H1 (cell line): ENCODE results near the gene PRXL2A. TPM values are rescaled to one million over a fixed set of nuclear protein-coding genes. Genes with fewer than 3 reads are reported as not detected.

Experiments used
- CTCF ChIA-PET: fragments of 300-600 bp; sonication (Branson Sonifier 250); formaldehyde crosslinking; loops from one replicate; lab custom pipeline; 2021; ENCODE audit not compliant: partially characterized antibody; lab: Charles Lee
- POLR2A ChIA-PET: fragments of 300-600 bp; sonication (Branson Sonifier 250); formaldehyde crosslinking; loops from one replicate; lab custom pipeline; 2021; ENCODE audit warnings: inconsistent platforms; ENCODE audit not compliant: partially characterized antibody; lab: Charles Lee
- DNase-seq, 2 experiments: peaks; one replicate each; pipeline versions ENCODE4 v3.0.0 to v3.0.0-alpha.2; 2010 to 2022; ENCODE audit warnings: low spot score in 2 of 2, low read depth in 1 of 2, mixed read lengths in 1 of 2
- FAIRE-seq: peaks from 2 replicates; lab custom pipeline; 2011; peaks lifted over from hg19 to GRCh38; lab: Jason Lieb, UNC
- H2AFZ ChIP-seq: 2 replicates; pipeline ENCODE4 v1.8.1; 2012; ENCODE audit warnings: low read length, inconsistent platforms
- H2AK5ac ChIP-seq: 2 replicates; pipeline ENCODE4 v1.6.1; 2013; ENCODE audit warnings: low read depth, low read length
- H2BK120ac ChIP-seq: replicated peaks from 2 replicates; pipeline ENCODE3; 2013; ENCODE audit warnings: low read depth, low read length, inconsistent platforms
- H2BK12ac ChIP-seq: 2 replicates; pipeline ENCODE4 v1.6.1; 2013; ENCODE audit warnings: low read depth, low read length
- H2BK15ac ChIP-seq: 2 replicates; pipeline ENCODE4 v1.6.1; 2013; ENCODE audit warnings: low read length
- H2BK20ac ChIP-seq: 2 replicates; pipeline ENCODE4 v1.6.1; 2013; ENCODE audit warnings: low read length
- H2BK5ac ChIP-seq: 2 replicates; pipeline ENCODE4 v1.6.1; 2013; ENCODE audit warnings: low read depth, low read length
- H3K14ac ChIP-seq: 2 replicates; pipeline ENCODE4 v1.6.1; 2013; ENCODE audit warnings: inconsistent platforms; ENCODE audit not compliant: insufficient read length
- H3K18ac ChIP-seq: 2 replicates; pipeline ENCODE4 v1.6.1; 2013; ENCODE audit warnings: low read length; ENCODE audit errors: extremely low read depth
- H3K23ac ChIP-seq: 2 replicates; pipeline ENCODE4 v1.6.1; 2013; ENCODE audit warnings: inconsistent platforms; ENCODE audit not compliant: insufficient read length
- H3K23me2 ChIP-seq: 2 replicates; pipeline ENCODE4 v1.6.1; 2013; ENCODE audit warnings: low read depth, low read length
- H3K27ac ChIP-seq: 2 replicates; pipeline ENCODE4 v1.6.1; 2011; ENCODE audit warnings: low read depth, low read length, inconsistent platforms
- H3K27me3 ChIP-seq, 4 experiments: replicated peaks in 1 of 4; 1 replicate in 1 of 4; 2 replicates in 3 of 4; pipeline versions ENCODE4 v1.6.1 to v1.8.1; 2011 to 2013; ENCODE audit warnings: low read length in 3 of 4, mild to moderate bottlenecking in 3 of 4, inconsistent platforms in 2 of 4, mixed read lengths in 2 of 4, moderate library complexity in 1 of 4; ENCODE audit not compliant: control insufficient read depth in 3 of 4, insufficient read depth in 3 of 4; ENCODE audit errors: extremely low read depth in 1 of 4
- H3K36me3 ChIP-seq, 4 experiments: 2 replicates each; pipeline versions ENCODE4 v1.6.1 to v1.8.1; 2011 to 2013; ENCODE audit warnings: mild to moderate bottlenecking in 4 of 4, low read length in 3 of 4, moderate library complexity in 2 of 4, control low read depth in 1 of 4, inconsistent platforms in 1 of 4; ENCODE audit not compliant: insufficient read depth in 4 of 4, control insufficient read depth in 2 of 4
- H3K4ac ChIP-seq: replicated peaks from 2 replicates; pipeline ENCODE3; 2013; ENCODE audit warnings: low read length, low read depth, mixed read lengths, inconsistent platforms; ENCODE audit not compliant: insufficient read length
- H3K4me1 ChIP-seq, 4 experiments: replicated peaks in 1 of 4; 1 replicate in 1 of 4; 2 replicates in 3 of 4; pipeline versions ENCODE4 v1.6.1 to v1.8.1; 2011 to 2013; ENCODE audit warnings: low read length in 3 of 4, inconsistent platforms in 2 of 4, mixed read lengths in 1 of 4; ENCODE audit not compliant: insufficient read depth in 4 of 4, control insufficient read depth in 3 of 4
- H3K4me2 ChIP-seq, 2 experiments: 2 replicates each; pipeline versions ENCODE4 v1.6.1 to v1.8.1; 2011 to 2013; ENCODE audit warnings: low read depth in 2 of 2, low read length in 2 of 2, control low read depth in 1 of 2, inconsistent platforms in 1 of 2, mild to moderate bottlenecking in 1 of 2; ENCODE audit not compliant: insufficient read depth in 1 of 2
- H3K4me3 ChIP-seq, 4 experiments: fragments of 200-600, 300-600 bp in 1 of 4; sonication (generic), shearing (Covaris generic), sonication (Bioruptor Twin) in 1 of 4; 2 replicates each; pipeline versions ENCODE4 v1.5.1 to v1.8.1; 2011 to 2016; ENCODE audit warnings: low read length in 4 of 4, low read depth in 3 of 4, control low read depth in 2 of 4, inconsistent platforms in 2 of 4, mild to moderate bottlenecking in 2 of 4, mixed read lengths in 1 of 4, moderate library complexity in 1 of 4; ENCODE audit not compliant: insufficient read depth in 2 of 4; ENCODE audit errors: extremely low read depth in 1 of 4
- H3K56ac ChIP-seq: replicated peaks from 2 replicates; pipeline ENCODE3; 2013; ENCODE audit warnings: low read depth, mild to moderate bottlenecking, mixed read lengths, low read length, inconsistent platforms; ENCODE audit not compliant: insufficient read length
- H3K79me1 ChIP-seq: 2 replicates; pipeline ENCODE4 v1.6.1; 2013; ENCODE audit warnings: low read depth, low read length, control low read depth
- H3K79me2 ChIP-seq, 2 experiments: 2 replicates each; pipeline versions ENCODE4 v1.6.1 to v1.8.1; 2012 to 2013; ENCODE audit warnings: low read length in 2 of 2, mild to moderate bottlenecking in 2 of 2, inconsistent platforms in 1 of 2; ENCODE audit not compliant: insufficient read depth in 2 of 2, control insufficient read depth in 1 of 2
- H3K9ac ChIP-seq, 4 experiments: replicated peaks in 1 of 4; 1 replicate in 1 of 4; 2 replicates in 3 of 4; pipeline versions ENCODE4 v1.6.1 to v1.8.1; 2011 to 2013; ENCODE audit warnings: low read depth in 3 of 4, low read length in 3 of 4, control low read depth in 2 of 4, mild to moderate bottlenecking in 2 of 4, moderate library complexity in 2 of 4, inconsistent platforms in 1 of 4; ENCODE audit errors: extremely low read depth in 1 of 4
- H3K9me3 ChIP-seq, 2 experiments: 2 replicates each; pipeline versions ENCODE4 v1.6.1 to v1.8.1; 2012 to 2013; ENCODE audit warnings: mild to moderate bottlenecking in 2 of 2, moderate library complexity in 2 of 2, control low read depth in 1 of 2, inconsistent platforms in 1 of 2, low read depth in 1 of 2, low read length in 1 of 2, mixed read lengths in 1 of 2; ENCODE audit not compliant: insufficient read depth in 2 of 2
- H4K20me1 ChIP-seq, 2 experiments: replicated peaks in 1 of 2; 2 replicates each; pipeline versions ENCODE3 to v1.8.1; 2011 to 2013; ENCODE audit warnings: inconsistent platforms in 2 of 2, low read length in 2 of 2, mild to moderate bottlenecking in 1 of 2; ENCODE audit not compliant: insufficient read depth in 2 of 2, control insufficient read depth in 1 of 2
- H4K5ac ChIP-seq: 2 replicates; pipeline ENCODE4 v1.6.1; 2013; ENCODE audit warnings: low read length, low read depth, mixed read lengths, inconsistent platforms; ENCODE audit not compliant: insufficient read length
- H4K8ac ChIP-seq: 2 replicates; pipeline ENCODE4 v1.8.0; 2013; ENCODE audit warnings: mild to moderate bottlenecking, moderate library complexity, low read length, inconsistent platforms; ENCODE audit not compliant: insufficient read depth; ENCODE audit errors: extremely low read depth
- H4K91ac ChIP-seq: replicated peaks from 2 replicates; pipeline ENCODE3; 2013; ENCODE audit warnings: low read length, mixed read lengths, inconsistent platforms; ENCODE audit not compliant: insufficient read length
- E2F6 ChIP-seq: IDR thresholded peaks from 2 replicates; pipeline ENCODE4 v1.6.1; 2012; ENCODE audit warnings: inconsistent platforms
- EZH2 ChIP-seq: fragments of 200-600 bp; sonication (generic); IDR thresholded peaks from 2 replicates; pipeline ENCODE4 v1.7.1; 2012; ENCODE audit warnings: low read depth, mild to moderate bottlenecking, moderate library complexity, low read length, inconsistent platforms; ENCODE audit not compliant: severe bottlenecking
- POLR2A ChIP-seq, 2 experiments: IDR thresholded peaks; 1 replicate in 1 of 2; 2 replicates in 1 of 2; pipeline ENCODE4 v1.6.1; 2011; ENCODE audit warnings: low read depth in 2 of 2, low read length in 2 of 2, mild to moderate bottlenecking in 2 of 2; ENCODE audit errors: control extremely low read depth in 1 of 2
- RFX5 ChIP-seq: IDR thresholded peaks from 2 replicates; pipeline ENCODE4 v1.6.1; 2011; ENCODE audit warnings: low read depth, low read length, improper control_type of control experiment, borderline replicate concordance
- RNF2 ChIP-seq: fragments of 200-900, 300-1000 bp; sonication (generic); IDR thresholded peaks from 2 replicates; pipeline ENCODE4 v1.7.1; 2016; ENCODE audit warnings: borderline replicate concordance, low read depth, mild to moderate bottlenecking, antibody characterized with exemption, low read length; ENCODE audit not compliant: poor library complexity, severe bottlenecking; ENCODE audit errors: missing control alignments
- SRF ChIP-seq: IDR thresholded peaks from 2 replicates; pipeline ENCODE4 v1.6.1; 2011; ENCODE audit warnings: mild to moderate bottlenecking, low read depth, low read length, moderate library complexity
- TAF7 ChIP-seq: optimal IDR thresholded peaks from 2 replicates; pipeline ENCODE3; 2011; ENCODE audit warnings: low read depth, mild to moderate bottlenecking, inconsistent platforms, low read length, moderate library complexity, borderline replicate concordance
- TBP ChIP-seq: IDR thresholded peaks from 2 replicates; pipeline ENCODE4 v1.6.1; 2011; ENCODE audit warnings: low read depth, low read length, improper control_type of control experiment
- YY1 ChIP-seq: IDR thresholded peaks from 2 replicates; pipeline ENCODE4 v1.6.1; 2011; ENCODE audit warnings: low read depth, mild to moderate bottlenecking, low read length
- WGBS, 2 experiments: shearing (Covaris generic) in 1 of 2; methylation state at CpG; one replicate each; pipeline versions ENCODE4 v1.1.6 to v1.1.7; 2013 to 2015; ENCODE audit warnings: low lambda C conversion rate in 2 of 2, mixed read lengths in 2 of 2, inconsistent platforms in 1 of 2, low coverage in 1 of 2, missing lambda C conversion rate in 1 of 2; ENCODE audit not compliant: insufficient replicate concordance in 2 of 2, insufficient coverage in 1 of 2, insufficient read length in 1 of 2; ENCODE audit errors: extremely low coverage in 1 of 2, missing lambda C conversion rate in 1 of 2; 5-methylcytosine and 5-hydroxymethylcytosine counted together
- polyA plus RNA-seq, 7 experiments: library from polyadenylated mRNA; depleted of rRNA in 3 of 7; stranded (reverse) in 5 of 7; unstranded in 2 of 7; fragments of >200 nt in 5 of 7; fragments of 200-250 nt in 2 of 7; gene quantifications; 1 replicate in 5 of 7; 2 replicates in 1 of 7; 4 replicates in 1 of 7; pipeline versions ENCODE4 v1.2.1 to v1.2.3, GENCODE V29; 2011 to 2013; ENCODE audit warnings: missing spikeins in 2 of 7, mixed read lengths in 2 of 7
- total RNA-seq: library from RNA; stranded (reverse); fragmentation: NEBNext Ultra II Directional; extraction: Animal tissue kit (Norgen Biotek cat#: 25700); gene quantifications from 2 replicates; pipeline ENCODE4 v1.2.1, GENCODE V29; 2021

PRXL2A gene
- total and polyA plus RNA-seq, 2 of the 8 experiments (the other 6 are each of a cell fraction or from before 2014, with no cell fraction given): 13.4 to 58.3 TPM

GRCh38 chr10:80453056-80453841 lies 44.9 kb downstream of the PRXL2A start:
- H3K79me2 ChIP-seq: peaks cover 11 to 30% of the 10 kb centered on the region in 2 experiments
- peaks cover 4% of the 10 kb centered on the region; the same call in 1 of the 2 replicates for H3K79me1 ChIP-seq
- no peak overlapping the region for H2BK5ac ChIP-seq
- peak overlapping the region; percentile 98; the same call in 1 of the 2 replicates for H2BK15ac ChIP-seq
- peak overlapping the region; percentile 18; the same call in 1 of the 2 replicates for H2AFZ ChIP-seq
- H3K18ac ChIP-seq: peak overlapping the region; percentile 93
- H2BK120ac ChIP-seq: no peak overlapping the region
- H3K9me3 ChIP-seq: no peaks in the 10 kb centered on the region
- H2AK5ac ChIP-seq: no peak overlapping the region
- H3K27ac ChIP-seq: peak overlapping the region; percentile 2; the same call in 1 of the 2 replicates
- peak overlapping the region; percentile 43 to 80 (median 66) for H3K4me3 ChIP-seq
- H3K4ac ChIP-seq: peak overlapping the region; percentile 98
- no peaks in the 10 kb centered on the region for H3K36me3 ChIP-seq
- no peak overlapping the region for H2BK20ac ChIP-seq
- POLR2A ChIA-PET: interaction anchor here (0.7 to 3.3 kb wide), 6 partner anchors 11 to 89 kb away, joined by 3 to 18 read pairs (median 3); no protein-coding TSS in a partner anchor
- peaks cover 13 to 24% of the 10 kb centered on the region in 2 experiments for H4K20me1 ChIP-seq
- peaks cover 11 to 19% (median 15%) of the 10 kb centered on the region in 4 experiments for H3K4me1 ChIP-seq
- H2BK12ac ChIP-seq: no peak overlapping the region
- H4K5ac ChIP-seq: peak overlapping the region; percentile 82
- CTCF ChIA-PET: interaction anchor here (0.7 to 38.4 kb wide), 6 partner anchors 10 to 159 kb away, joined by 3 to 1263 read pairs (median 12); no protein-coding TSS in a partner anchor
- peak overlapping the region in 3 of 4 experiments; percentile 54 to 89 (median 71); a peak in 6 of 7 replicates for H3K9ac ChIP-seq
- peaks cover 9% of the 10 kb centered on the region; the same call in 1 of the 2 replicates for H3K23me2 ChIP-seq
- H3K56ac ChIP-seq: peak overlapping the region; percentile 22
- peaks cover 0 to 4% (median 0%) of the 10 kb centered on the region in 4 experiments; a peak in 2 of 7 replicates for H3K27me3 ChIP-seq
- peak in 1 of 2 experiments; percentile 63 for DNase-seq
- WGBS, 2 experiments: 27% methylated on average over 19 of the region's 23 CpGs; no CpG with 5 or more reads in 1 of the 2 experiments
- peak overlapping the region; percentile 83; the same call in 1 of the 2 replicates for H4K8ac ChIP-seq
- H3K23ac ChIP-seq: no peak overlapping the region
- FAIRE-seq: no peak
- peak overlapping the region; percentile 77 to 80 for H3K4me2 ChIP-seq
- peak overlapping the region; percentile 85 for H4K91ac ChIP-seq
- H3K14ac ChIP-seq: no peak overlapping the region
- TF ChIP-seq RNF2 (no peak), EZH2 (peak; percentile 10), YY1 (no peak), TAF7 (no peak), RFX5 (no peak), TBP (no peak), POLR2A (IDR thresholded peaks at IDR 0.05; ENCODE audit: control extremely low read depth in 1 of 2, low read depth in 2 of 2, low read length in 2 of 2) (peak in 1 of 2 experiments; percentile 1; a peak in 1 of 3 replicates), SRF (no peak), E2F6 (no peak)
